IPS-15b (cell line): ENCODE results near the gene FAM241A.

Experiments
- H3K27me3 ChIP-seq: one replicate; pipeline ENCODE4 v1.6.1; 2013; ENCODE audit warnings: low read length; ENCODE audit not compliant: control insufficient read depth, insufficient read depth
- H3K36me3 ChIP-seq: one replicate; pipeline ENCODE4 v1.6.1; 2013; ENCODE audit warnings: low read length; ENCODE audit not compliant: control insufficient read depth, insufficient read depth
- H3K4me1 ChIP-seq: one replicate; pipeline ENCODE4 v1.6.1; 2013; ENCODE audit warnings: mild to moderate bottlenecking, low read length; ENCODE audit not compliant: control insufficient read depth, insufficient read depth
- H3K4me3 ChIP-seq: one replicate; pipeline ENCODE4 v1.5.1; 2013; ENCODE audit warnings: low read depth, low read length
- H3K9ac ChIP-seq: one replicate; pipeline ENCODE4 v1.6.1; 2013; ENCODE audit warnings: low read depth, mild to moderate bottlenecking, low read length
- H3K9me3 ChIP-seq: one replicate; pipeline ENCODE4 v1.6.1; 2013; ENCODE audit warnings: mild to moderate bottlenecking, low read length; ENCODE audit not compliant: control insufficient read depth, insufficient read depth

The FAM241A gene

DNA sequence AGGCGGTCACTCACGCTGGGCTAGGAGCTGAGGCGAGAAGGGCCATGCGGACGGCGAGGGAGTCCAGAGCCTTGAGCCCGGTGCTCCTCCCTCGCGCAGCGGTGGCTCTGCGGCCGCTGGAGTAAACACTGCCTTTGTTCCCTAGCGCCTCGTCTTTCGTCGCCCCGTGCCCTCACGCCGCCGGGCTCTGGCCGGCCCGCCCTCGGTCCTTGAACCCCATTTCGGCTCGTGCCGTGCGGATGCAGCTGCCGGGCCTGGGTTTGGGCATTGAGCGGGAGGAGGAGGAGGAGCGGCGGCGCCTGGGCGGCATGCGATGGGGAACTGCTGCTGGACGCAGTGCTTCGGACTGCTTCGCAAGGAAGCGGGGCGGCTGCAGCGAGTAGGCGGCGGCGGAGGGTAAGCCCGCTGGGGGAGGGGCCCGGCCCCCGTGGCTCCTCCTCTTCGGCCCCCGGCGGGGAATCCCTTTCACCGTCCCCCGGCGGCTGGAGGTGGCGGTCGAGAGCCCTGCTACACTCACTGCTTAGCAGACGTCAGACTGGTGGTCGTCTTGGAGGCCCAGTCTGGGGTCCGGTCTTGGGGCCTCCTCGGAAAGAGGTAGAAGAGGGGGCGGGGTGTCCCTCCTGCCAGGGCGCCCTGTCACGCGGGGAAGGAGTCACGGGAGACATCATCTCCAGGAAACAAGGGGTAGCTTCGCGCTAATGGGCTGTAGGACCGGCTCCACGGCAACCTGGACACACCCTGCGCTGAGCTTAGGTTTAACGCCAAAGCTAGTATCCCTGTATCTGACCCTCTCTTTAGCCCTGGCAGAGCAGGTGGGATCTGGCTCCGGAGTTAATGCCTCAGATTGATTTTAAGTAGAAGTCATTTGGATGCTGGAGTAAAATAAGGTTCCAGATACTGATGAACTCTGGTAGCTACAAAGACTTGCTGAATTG, 86.8 kb downstream of the FAM241A start, which contains the start of gene AP1AR:
TSS of gene AP1AR (plus strand) at position 9 of the 935 bp plus-strand sequence. CDS start at position 314, 305 bp downstream.
- no peaks in the 10 kb centered on the region for H3K27me3 ChIP-seq
- peak within 1 kb of the TSS; percentile 76 for H3K4me3 ChIP-seq
- H3K9ac ChIP-seq, result peak within 1 kb of the TSS; percentile 88
- H3K9me3 ChIP-seq, result no peaks in the 10 kb centered on the region
- H3K4me1 ChIP-seq, result peaks cover 5% of the 10 kb centered on the region
- H3K36me3 ChIP-seq, result no peaks in the 10 kb centered on the region

GRCh38 chr4:112234952-112235609, 89.8 kb downstream of the FAM241A start:
- H3K4me3 ChIP-seq, result no peak overlapping the region
- no peaks in the 10 kb centered on the region for H3K27me3 ChIP-seq
- H3K9ac ChIP-seq, result no peak overlapping the region
- H3K36me3 ChIP-seq, result no peaks in the 10 kb centered on the region
- H3K9me3 ChIP-seq, result no peaks in the 10 kb centered on the region
- peaks cover 5% of the 10 kb centered on the region for H3K4me1 ChIP-seq

GRCh38 chr4:112236040-112236439, 90.8 kb downstream of the FAM241A start:
- H3K4me3 ChIP-seq, result no peak overlapping the region
- H3K4me1 ChIP-seq, result peaks cover 5% of the 10 kb centered on the region
- no peaks in the 10 kb centered on the region for H3K27me3 ChIP-seq
- no peaks in the 10 kb centered on the region for H3K36me3 ChIP-seq
- H3K9ac ChIP-seq, result no peak overlapping the region
- H3K9me3 ChIP-seq, result no peaks in the 10 kb centered on the region

DNA sequence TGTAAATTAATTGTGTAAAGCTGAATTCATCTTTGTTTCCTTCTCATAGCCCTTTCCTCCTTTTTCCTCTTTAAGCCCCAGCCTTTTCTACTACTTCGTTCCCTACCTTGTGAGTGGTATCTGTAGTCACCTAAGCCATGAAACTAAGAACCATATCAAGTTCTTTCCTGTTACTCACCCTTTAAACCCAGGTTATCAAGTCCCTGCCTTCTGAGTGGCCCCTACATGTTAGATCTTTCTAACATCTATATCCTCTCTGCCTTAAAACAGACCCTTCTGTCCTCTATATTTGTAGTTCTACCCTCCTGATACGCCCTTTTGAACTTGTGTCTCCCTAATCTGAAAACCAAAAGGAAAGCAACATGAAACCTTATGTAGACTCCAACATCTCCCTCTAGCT, 93.6 kb downstream of the FAM241A start:
- no peaks in the 10 kb centered on the region for H3K9me3 ChIP-seq
- H3K36me3 ChIP-seq, result no peaks in the 10 kb centered on the region
- H3K27me3 ChIP-seq, result no peaks in the 10 kb centered on the region
- no peak overlapping the region for H3K4me3 ChIP-seq
- peaks cover 2% of the 10 kb centered on the region for H3K4me1 ChIP-seq
- no peak overlapping the region for H3K9ac ChIP-seq
